ENCODE measurements around the gene TCF7L1.
"Not testable (repeated sequence)": the region's sequence is repeated elsewhere in the genome, so short reads cannot be mapped to it uniquely, and the experiment has no call there.

Gene TCF7L1

DNA sequence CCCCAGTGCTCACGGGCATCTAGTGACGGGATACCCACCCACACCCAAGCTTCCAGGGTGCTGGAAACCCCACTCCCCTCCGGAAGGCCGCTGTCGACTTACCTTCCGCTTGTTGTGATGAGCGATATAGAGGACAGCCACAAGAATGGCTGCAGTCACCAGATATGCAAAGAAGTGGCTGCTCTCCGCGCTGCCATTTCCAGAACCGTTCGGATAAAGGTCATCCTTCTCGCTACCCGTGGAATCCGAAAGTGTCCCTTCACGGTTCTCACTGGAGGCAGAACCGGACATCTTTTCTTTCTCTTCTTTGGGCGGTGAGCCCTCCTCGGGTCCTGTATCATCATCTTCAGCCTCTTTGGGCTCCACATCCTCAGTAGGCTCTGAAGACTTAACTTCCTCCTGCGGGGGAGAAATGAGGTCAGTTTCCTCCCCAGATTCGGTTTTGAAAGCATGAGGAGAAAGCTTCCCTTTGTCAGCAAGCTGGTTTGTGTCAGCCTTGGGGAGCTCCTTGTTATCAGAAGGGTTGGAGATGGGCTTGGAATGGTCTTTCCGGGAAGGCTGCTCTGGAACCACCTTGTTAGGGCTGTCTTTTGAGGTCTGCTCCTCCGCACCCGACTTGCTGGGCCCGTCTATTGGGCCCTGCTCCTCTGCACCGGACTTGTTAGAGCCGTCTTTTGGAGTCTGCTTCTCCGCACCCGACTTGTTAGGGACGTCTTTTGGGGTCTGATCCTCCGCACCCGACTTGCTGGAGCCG lies 193.4 kb downstream of the TCF7L1 start:
- DNase-seq (ENCODE audit: low spot score), result peak; percentile 11

DNA sequence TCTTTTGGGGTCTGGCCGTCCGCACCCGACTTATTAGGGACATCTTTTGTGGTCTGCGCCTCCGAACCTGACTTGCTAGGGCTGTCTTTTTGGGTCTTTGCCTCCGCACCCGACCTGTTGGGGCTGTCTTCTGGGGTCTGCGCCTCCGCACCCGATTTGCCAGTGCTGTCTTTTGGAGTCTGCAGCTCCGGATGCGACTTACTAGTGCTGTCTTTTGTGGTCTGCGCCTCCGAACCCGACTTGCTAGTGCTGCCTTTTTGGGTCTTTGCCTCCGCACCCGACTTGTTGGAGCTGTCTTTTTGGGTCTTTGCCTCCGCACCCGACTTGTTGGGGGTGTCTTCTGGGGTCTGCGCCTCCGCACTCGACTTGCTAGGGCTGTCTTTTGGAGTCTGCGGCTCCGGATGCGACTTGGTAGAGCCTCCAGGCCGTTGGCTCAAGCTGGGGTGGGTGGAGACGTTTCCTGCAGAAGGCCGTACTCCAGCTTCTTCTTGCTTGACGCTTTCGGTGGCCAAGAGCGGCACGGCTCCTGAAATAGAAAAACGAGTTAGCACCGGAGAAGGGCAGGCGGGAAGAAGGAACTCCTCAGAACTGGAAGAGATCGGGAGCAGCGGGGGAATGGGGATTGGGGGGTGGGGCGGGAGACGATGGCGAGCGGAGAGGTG lies 194.1 kb downstream of the TCF7L1 start:
- peak; percentile 50 for DNase-seq (ENCODE audit: low spot score)

DNA sequence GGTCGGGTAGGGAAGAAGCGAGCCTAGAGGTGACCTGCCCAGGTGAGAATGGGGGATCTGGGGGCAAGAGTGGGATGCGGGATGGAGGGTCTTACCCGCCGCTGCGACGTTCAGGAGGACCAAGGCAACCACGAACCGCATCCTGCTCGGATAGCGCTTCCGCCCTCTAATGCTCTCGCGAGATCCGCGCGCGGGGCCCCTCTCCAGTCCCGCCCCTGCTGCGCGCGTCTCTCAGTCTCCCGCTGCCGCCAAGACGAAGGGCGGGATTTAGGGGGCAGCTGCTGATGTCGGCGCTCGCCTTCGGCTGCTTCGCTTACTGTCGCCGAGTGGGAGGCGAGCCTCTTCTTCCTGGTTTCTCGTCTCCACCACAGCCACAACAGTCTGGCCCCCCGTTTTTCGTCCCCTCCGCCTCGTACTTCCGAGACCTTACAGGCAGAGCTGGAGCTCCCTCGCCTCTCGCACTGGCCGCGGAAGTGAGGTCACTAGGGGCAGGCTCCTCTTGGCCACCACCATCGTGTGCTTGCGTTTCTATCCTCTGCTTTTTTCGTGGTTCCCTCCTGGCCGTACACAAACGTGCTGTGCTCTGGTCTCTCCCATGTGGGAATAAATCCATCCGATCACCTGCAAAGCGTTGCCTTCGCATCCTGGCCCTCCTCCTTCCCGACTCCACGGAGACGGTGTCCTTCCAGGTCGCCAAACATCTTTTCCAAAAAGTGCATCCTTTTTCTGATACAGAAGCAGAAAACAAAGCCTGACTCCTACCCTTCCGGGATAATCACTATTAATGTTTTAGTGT lies 194.8 kb downstream of the TCF7L1 start, which contains the start of gene TGOLN2:
Gene TGOLN2, minus strand, starts transcription at position 168 of the 796 bp plus-strand sequence. Its CDS starts 27 bp downstream, at position 141.
- DNase-seq (ENCODE audit: low spot score), result peak; percentile 92

DNA sequence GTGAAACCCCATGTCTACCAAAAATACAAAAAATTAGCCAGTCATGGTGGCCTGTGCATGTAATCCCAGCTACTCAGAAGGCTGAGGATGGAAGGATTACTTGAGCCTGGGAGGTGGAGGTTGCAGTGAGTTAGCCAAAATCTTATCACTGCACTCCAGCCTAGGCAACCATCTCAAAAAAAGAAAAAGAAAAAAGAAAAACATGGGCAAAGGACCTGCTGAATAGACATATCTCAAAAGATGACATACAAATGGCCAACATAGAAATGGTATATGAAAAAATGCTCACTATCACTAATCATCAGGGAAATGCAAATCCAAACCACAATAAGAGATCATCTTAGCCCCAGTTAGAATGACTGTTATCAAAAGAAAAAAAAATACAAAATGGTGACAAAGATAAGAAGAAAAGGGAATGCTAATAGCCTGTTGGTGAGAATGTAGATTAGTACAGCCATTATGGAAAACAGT lies 196.0 kb downstream of the TCF7L1 start:
- DNase-seq (ENCODE audit: low spot score), result no peak

DNA sequence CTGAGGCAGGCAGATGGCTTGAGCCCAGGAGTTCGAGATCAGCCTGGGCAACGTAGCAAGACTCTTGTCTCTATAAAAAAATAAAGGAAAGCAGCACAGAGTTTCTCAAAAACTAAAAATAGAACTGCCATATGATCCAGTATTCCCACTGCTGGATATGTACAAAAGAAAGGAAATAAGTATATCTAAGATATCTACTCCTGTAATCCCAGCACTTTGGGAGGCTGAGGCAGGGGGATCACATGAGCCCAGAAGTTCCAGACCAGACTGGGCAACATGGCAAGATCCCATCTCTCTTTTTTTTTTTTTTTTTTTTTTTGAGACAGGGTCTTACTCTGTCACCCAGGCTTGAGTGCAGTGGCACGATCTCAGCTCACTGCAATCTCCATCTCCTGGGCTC lies 196.5 kb downstream of the TCF7L1 start:
- DNase-seq (ENCODE audit: low spot score), result not testable (repeated sequence)

DNA sequence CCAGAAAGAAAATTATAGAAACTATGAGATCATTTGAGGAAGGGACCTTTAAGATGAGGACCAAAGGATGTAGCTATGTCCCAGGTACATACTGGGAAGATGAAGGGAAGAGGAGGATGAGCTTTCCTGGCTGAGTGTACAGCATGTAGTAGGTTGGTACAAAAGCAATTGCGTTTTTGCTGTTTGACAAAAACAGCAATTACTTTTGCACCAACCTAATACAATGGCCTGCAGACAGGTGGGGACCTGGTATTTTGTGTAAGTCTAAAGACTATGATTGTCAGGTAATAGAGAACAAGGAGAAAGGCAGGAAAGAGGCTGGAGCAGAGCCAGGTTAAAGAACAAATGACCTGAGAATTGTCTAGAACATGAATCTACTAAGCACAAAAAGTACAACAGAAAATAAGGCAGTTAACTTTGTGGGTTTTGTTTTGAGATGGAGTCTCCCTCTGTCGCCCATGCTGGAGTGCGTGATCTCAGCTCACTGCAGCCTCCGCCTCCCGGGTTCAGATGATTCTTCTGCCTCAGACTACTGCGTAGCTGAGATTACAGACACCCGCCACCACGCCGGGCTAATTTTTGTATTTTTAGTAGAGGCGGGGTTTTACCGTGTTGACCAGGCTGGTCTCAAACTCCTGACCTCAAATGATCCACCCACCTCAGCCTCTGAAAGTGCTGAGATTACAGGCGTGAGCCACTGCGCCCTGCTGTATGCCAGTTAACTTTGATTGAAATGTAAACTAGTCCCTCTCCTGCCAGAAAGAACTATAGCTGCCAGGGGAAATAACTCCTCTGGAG lies 197.8 kb downstream of the TCF7L1 start:
- no peak for DNase-seq (ENCODE audit: low spot score)

DNA sequence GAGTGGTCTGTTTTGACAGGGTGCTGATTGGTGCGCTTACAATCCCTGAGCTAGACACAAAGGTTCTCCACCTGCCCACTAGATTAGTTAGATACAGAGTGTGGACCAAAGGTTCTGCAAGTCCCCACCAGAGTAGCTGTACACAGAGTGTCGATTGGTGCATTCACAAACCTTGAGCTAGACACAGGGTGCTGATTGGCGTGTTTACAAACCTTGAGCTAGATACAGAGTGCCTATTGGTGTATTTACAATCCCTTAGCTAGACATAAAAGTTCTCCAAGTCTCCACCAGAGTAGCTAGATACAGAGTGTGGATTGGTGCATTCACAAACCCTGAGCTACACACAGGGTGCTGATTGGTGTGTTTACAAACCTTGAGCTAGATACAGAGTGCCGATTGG lies 200.7 kb downstream of the TCF7L1 start:
- not testable (repeated sequence) for DNase-seq (ENCODE audit: low spot score)

DNA sequence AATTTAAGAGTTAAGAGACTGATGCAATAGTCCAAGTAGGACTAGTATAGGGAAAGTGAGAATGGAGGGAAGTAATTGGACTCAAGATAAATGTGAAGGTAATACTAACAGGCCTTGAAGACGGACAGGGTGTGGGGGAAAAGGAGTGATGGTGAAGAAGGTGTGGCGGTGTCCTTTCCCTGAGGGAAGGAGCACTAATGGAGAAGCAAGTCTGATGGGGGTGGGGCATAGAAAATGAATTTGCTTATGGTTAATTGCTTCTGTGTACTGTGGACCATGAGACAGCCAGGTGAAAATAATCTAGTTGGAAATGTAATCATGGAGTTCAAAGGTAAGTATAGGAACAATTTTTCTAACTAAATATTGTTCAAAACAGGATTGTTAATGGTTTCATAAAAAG lies 201.7 kb downstream of the TCF7L1 start:
- DNase-seq (ENCODE audit: low spot score), result no peak

DNA sequence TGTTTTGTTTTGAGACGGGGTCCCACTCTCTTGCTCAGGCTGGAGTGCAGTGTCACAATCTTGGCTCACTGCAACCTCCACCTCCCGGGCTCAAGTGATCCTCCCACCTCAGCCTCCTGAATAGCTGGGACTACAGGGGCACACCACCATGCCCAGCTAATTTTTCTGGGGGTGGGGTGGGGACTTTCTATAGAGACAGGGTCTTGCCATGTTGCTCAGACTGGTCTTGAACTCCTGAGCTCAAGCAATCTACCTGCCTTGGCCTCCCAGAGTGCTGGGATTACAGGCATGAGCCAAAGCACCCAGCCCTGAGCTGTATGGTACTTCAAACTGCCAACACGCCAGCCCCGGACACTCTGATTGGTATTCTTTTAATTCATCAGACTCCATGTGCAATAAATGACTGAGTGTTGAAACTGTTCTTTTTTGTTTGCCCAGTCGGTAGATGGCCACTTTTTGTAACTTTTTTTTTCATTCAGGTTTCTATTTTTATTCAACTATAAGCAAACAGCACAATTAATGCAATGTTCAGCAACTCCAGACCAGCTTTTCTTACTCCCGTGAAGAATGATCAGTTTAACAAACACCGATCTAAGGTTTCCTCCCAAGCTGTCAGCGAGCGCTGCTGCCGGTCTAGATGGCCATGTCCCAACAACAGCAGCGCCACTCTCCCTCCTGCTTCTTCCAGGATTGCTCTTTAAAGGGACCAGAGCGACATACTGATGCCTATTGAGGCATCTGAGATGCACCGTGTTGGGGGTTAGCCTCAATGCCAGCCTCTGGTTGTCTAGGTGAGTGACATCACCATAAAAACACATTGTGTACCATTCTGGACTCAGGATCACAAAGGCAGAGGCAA lies 207.1 kb downstream of the TCF7L1 start:
- no peak for DNase-seq (ENCODE audit: low spot score)

DNA sequence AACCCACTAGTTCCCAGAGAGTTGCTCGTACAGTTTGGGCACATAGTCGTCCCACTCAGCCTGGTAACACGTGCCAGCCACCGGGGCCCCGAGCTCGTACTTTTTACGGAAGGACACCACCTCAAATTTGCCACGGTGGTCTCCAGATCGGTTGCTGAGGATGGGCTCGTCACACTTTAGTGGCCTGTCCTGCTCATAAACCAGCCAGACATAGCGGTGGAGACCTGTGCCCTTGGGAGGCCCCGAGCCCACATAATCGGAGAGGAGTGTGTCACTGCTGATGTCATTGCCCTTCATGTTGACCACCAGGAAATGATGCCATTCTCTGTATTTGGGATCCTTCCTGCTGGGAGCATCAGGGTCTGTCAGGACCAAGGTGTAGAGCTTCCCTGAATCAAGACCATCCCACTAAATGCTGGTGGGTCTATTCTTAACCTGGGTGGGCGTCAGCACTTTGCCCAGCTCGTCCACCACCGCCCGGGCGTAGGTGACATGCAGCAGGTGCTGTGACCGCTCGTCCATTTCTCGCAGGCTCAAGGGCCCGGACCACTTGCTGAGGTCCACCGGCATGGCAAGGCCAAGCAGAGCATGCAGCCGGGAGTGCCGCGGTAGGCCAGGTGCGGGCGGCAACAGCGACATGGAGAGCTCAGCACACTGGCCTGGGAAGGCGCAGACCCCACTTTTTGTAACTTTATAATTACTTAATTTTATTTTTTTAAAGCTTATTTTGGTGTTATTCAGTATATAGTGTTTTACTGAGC lies 208.3 kb downstream of the TCF7L1 start:
- no peak for DNase-seq (ENCODE audit: low spot score)

DNA sequence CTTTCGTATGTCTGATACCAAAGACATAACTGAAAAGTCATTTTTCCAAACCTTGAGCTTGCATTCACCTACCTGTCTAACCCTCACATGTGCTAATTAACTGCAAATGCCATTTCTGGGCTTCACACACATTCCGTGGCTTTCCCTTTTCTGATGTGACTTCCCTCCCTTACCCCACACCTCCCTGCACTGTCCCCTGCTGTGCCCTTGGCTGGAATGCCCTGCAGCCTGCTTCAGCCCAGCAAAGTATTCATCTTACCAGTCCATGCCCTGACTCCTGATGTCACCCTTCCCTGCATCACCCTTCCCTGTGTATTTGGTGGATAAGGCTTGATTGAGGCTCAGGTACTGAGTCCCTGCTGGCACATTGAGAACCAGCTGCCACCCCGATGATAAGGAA lies 209.0 kb downstream of the TCF7L1 start:
- DNase-seq (ENCODE audit: low spot score), result no peak

DNA sequence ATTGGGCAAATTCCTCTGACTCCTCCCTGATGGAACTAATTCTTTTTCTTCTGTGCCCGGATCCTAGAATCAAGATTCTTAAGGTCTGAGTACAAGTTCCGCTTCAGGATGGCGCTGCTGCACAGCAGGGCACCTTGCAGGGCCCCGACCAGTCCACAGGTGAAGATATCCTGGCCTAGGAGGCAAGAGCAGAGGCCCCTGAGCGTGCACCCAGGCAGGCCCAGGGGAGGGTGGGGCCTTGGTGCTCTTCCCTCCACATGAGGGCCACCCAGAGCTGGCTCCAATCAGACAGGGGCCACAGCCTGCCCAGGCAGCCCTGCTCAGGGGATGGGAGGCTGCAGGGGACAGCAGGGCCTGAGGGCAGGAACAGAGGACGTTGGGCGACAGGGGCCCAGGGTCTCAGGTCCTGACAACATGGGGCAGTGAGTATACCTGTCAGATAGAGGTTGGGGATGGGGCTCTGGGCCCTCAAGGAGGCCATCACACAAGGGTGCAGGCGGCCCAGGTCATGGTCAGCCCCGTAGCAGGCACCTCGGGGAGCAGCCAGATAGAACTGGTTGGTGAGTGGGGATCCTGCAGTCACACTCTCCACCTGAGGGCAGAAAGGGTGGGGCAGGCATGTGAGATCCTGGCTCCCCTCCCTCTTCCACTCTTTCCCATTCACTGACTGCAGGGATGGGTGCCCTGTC lies 210.2 kb downstream of the TCF7L1 start:
- DNase-seq (ENCODE audit: low spot score), result not testable (repeated sequence)

DNA sequence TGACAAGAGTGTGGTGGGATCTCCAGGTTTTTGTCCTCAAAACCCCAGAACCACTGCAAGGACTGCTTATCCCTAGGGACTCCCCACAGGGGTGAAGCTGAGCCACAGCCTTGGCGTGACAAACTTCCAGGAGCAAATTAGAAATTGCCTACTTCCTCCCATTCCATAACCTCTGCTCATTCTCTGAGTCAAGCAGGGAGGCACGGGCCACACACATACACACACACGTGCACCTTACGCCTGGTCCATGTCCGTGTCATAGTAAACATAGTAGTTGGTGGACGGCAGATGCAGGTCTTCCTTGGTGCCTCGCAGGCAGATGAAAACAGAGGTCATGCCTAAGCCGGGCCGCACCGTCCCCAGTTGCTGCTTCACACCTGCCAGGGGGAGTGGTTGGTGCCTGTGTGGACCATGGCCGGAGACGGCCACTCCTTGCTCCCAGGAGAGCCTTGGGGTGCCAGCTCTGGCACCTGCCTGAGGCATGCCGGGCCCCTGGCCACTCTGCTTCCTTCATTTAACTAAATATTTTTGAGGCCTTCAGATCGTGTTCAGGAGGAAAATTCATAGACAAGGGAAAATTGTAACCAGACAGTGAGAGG lies 211.3 kb downstream of the TCF7L1 start:
- DNase-seq (ENCODE audit: low spot score), result no peak

DNA sequence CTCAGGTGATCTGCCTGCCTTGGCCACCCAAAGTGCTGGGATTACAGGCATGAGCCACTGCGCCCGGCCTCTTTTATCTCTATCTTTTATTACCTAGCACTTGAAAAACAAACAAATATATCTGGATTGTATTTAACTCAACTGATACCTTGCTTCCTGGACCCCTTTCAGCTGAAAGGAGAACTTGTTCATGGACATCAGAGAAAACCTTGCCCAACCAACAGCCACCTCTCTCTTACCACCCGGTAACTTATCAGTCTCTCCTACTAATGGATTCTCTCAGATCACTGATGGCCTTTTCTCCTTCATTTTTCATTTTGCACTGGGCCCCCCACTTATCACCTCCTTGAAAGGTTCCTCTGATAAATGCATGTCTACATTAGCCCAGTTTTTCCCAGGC lies 214.4 kb downstream of the TCF7L1 start:
- DNase-seq (ENCODE audit: low spot score), result no peak

DNA sequence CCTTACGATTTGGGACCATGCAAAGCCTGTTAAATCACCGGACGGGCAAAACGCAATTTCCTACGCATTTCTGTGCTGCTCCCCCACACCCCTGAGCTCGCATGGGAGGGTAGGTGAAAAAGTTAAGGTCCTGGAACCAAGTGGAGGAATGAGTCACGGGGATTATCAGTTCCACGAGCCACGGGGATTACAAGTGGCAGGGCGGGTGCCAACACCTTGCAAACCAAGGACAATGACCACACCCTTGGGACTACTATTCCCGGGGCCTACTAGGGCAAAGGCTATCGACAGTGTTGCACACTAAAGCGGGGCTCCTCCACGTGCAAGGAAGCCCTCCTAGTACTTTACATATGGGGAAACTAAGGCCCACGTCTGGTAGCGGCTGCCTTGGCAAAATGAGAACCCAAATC lies 220.7 kb downstream of the TCF7L1 start:
- DNase-seq (ENCODE audit: low spot score), result no peak

DNA sequence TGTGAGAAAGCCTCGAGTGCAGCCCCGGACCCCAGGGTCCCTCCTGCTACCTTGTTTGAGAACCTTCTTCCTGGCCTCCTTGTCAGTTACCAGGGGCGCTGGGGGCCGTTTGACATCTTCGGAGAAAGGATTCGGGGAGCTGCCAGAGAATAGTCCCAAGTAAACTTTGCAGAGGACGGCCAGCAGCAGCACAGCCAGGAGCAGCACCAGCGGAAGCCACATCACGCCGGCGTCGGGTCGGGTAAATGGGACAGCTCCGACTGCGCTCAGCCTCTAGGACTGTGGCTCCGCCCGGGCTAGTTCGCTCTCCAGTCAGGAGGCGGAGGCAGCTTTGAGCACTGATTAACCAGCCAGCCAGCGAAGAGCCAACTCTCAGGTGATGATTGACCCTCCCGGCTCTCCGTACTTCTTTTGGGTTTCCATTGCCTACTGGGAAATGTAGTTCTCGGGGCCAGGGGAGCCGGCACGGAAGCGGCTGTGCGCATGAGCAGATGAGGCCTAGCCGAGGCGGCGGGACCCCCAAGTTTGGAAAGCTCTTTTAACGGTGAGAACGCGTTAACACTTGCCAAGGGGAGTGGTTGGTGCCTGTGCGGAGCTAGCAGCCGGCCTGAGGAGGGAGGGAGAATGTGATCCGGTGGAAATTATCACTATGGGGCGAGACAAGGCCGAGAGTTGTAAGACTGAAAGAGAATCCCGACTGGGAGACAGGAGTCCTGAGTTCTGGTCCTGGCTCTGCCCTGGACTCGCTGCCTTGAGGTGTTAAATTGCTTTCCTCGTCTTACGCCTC lies 221.3 kb downstream of the TCF7L1 start, which contains the start of the genes ELMOD3 and RETSAT:
Gene ELMOD3, plus strand, starts transcription at position 484 of the 787 bp plus-strand sequence. CDS start 2,430 bp downstream, outside the sequence.
Gene RETSAT, minus strand, starts transcription at position 243 of the 787 bp plus-strand sequence. Its CDS starts 21 bp downstream, at position 222.
- DNase-seq (ENCODE audit: low spot score), result peak; percentile 98

DNA sequence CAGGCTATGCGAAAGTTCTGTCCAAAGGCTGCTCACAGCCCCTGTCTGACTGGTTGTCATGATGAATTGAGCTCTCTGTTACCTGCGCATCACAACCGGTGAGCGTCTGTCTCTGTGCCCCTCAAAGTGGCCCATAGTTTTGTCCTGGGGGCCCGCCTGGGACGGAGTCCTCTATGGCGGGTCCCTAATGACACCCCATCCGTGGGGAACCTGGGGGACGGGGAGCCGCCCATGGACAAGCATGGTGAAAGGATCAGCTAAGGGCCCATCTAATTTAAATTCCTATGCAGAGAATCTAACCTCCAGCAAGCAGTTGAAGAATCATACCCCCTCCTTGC lies 221.8 kb downstream of the TCF7L1 start:
- DNase-seq (ENCODE audit: low spot score), result no peak

DNA sequence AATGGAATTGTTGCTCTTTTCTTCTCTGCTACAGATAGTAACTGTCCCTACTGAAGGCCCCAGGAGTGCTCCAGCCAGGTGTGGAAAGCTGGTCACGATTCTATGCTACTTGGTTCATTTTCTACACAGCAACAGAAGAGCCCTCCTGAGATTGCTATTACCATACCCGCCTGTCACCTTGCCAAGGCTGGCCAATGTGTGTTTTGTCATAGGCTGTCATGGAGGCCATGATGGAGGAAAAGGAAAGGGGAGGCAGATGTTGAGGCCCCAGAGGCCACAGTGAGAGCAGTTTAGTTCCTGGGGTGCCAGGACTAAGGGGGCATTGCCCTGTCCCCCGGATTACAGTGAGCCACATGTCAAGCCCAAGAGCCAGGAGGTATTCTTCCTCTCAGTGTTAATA lies 222.3 kb downstream of the TCF7L1 start:
- DNase-seq (ENCODE audit: low spot score), result no peak
